D721Med (cell line): ENCODE data around the gene SDF4.

Experiments
- DNase-seq: peaks from one replicate; pipeline ENCODE4 v3.0.0; 2011; ENCODE audit warnings: low spot score; ENCODE audit not compliant: insufficient read length
- FAIRE-seq: peaks from 2 replicates; lab custom pipeline; 2011; peaks lifted over from hg19 to GRCh38; lab: Jason Lieb, UNC
- TF ChIP-seq, protein P1 (sequence below): IDR thresholded peaks from 2 replicates; pipeline ENCODE4 v1.5.1; 2012; ENCODE audit warnings: mild to moderate bottlenecking, control low read depth; ENCODE audit not compliant: insufficient read depth; ENCODE audit errors: missing control alignments

Gene SDF4

DNA sequence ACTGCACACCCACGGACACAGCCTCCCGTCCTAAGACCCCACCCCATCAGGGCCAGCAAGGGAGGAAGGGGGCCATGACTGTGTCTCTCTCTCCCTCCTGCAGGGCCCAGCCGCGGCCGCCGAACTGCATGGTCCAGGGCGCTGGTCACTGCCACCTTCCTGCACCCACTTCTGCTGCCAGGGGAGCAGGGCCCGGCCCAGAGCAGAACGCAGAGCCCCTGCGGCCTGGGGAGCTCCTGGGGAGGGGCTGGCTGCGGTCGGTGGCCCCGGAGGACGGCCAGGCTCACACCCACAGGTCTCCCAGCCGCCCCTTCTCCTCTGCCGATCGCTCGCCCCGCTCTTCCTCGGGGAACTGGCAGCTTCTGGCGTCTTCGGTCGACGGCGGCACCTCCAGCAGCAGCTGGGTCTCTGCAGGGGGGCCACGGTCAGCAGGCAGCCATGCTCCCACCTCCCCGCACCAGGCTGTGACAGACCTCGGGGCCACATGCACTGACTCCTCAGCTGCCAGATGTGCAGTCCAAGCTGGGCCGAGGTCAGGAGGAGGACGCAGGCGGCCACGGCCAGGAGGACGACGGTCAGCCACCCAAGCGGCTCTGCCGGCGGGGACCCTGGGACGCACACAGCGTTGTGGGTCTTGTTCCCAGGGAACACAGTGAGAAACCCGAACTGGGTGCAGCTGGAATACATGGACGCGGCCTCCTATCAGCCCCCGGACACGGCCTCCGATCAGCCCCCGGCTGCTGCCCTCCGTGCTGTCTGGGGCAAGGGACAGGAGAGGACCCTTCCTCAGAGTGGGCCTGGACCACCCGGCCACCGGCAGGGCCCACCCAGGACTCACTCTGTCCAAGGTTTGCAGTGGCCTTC lies 28.0 kb downstream of the SDF4 start:
- FAIRE-seq (no peak), DNase-seq (no peak)

GRCh38 chr1:1202831-1203560 lies 28.8 kb downstream of the SDF4 start:
- FAIRE-seq (no peak), DNase-seq (no peak)
- TF ChIP-seq, protein P1, sequence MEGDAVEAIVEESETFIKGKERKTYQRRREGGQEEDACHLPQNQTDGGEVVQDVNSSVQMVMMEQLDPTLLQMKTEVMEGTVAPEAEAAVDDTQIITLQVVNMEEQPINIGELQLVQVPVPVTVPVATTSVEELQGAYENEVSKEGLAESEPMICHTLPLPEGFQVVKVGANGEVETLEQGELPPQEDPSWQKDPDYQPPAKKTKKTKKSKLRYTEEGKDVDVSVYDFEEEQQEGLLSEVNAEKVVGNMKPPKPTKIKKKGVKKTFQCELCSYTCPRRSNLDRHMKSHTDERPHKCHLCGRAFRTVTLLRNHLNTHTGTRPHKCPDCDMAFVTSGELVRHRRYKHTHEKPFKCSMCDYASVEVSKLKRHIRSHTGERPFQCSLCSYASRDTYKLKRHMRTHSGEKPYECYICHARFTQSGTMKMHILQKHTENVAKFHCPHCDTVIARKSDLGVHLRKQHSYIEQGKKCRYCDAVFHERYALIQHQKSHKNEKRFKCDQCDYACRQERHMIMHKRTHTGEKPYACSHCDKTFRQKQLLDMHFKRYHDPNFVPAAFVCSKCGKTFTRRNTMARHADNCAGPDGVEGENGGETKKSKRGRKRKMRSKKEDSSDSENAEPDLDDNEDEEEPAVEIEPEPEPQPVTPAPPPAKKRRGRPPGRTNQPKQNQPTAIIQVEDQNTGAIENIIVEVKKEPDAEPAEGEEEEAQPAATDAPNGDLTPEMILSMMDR: no peak

More for the DNA sequence above, 28.0 kb downstream of the SDF4 start:
- TF ChIP-seq, protein P1: no peak

DNA sequence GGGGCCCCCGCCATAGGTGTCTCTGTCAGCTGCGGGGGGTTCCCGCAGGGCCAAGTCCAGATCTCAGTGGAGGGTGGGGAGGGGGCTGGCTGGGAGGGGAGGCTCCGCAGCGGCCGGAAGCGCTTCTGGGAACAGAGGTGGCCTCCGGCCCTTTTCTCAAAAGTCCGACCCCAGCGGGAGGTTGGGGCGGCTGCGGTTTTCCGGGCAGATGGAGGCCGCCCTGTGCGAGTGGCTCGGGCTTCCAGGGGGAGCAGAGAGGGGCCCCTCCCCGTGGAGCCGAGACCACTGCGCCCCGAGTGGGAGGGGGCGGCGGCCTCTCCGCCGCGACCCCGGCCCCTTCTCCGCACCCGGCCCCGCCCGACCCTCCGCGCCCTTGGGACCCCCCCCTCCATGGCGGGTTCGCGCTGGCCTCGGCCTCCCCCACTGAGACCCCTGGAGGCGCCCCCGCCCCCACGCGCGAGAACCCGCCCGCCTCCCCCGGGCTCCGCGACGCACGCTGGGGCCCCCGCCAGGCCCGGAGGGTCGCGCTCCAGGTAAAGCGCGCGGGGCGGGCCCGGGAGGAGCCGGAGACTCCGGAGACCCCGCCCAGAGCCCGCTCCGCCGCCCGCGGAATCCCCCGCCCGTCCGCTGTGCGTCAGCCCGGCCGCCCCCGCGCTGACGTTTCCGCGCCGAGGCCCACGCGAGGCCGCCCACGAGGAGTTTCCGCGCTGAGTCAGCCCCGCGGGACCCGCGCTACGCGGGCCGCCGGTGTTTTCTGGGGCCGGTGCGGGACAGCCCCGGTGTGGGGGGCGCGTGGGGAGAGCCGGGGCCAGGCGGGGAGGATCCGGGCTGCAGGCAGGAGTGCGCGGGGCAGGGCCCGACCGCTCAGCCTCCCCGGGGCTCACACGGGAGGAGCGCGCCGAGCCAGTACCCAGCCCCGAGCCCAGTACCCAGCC lies 30.7 kb downstream of the SDF4 start:
- DNase-seq (no peak), FAIRE-seq (no peak)
- TF ChIP-seq, protein P1: no peak

DNA sequence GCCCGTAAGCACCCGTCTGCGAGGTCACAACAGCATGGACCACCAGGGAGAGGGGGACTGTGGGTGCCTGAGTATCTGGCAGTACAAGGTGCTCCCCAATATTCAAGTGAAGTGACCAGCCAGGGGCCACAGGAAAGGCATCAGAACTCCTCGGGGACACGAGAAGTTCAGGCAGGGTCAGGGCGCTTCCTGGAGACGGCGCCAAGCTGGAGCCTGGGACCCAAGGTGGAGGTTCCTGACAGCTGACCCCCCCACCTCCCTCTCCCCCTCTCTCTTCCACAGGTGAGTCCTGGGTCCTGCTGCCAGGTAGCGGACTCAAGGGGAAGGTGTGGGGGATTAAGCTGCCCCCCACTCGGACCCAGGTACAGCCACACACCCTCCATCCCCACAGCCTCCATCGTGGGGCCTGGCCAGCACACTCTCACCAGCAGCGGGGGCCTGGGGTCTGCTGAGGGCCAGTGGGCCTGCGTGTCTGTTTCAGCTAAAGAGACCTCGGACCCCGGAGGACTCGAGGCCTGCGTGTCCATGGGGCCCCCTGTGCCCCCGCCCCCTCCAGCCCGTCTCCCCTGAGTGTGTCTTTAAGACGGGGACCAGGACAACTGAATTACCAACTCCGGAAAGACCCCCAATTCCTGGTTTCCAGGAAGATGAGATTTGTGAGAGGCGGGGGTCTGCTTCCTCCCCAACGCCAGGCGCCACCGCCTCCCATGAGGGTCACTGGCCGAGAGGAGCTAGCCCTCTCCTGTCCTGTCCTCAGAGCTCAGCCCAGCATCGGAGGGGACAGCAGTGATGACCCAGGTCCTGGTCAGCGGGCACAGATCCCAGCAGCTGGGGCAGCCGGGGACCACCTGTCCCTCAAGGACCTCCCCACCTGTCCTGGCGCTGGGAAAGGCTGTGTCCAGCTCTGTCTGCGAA lies 31.6 kb downstream of the SDF4 start:
- TF ChIP-seq, protein P1: no peak
- no peak for FAIRE-seq
- DNase-seq: peak; percentile 8

- DNase-seq (peak; percentile 12), FAIRE-seq (no peak)
- TF ChIP-seq, protein P1: no peak
These were observed 32.5 kb downstream of the SDF4 start for GRCh38 chr1:1199141-1199960.
